UCSD-AML1 (cell line): ENCODE results near the gene CBX7.

ENCODE experiments used
- DNase-seq: peaks from one replicate; lab custom pipeline; 2025; ENCODE audit not compliant: unreplicated experiment; lab: John Stamatoyannopoulos, UW

CBX7 gene

GRCh38 chr22:39094717-39095389 lies 57.6 kb downstream of the CBX7 start:
- DNase-seq = no peak

- no peak for DNase-seq
These were observed 60.2 kb downstream of the CBX7 start for GRCh38 chr22:39092111-39092862.

GRCh38 chr22:39091126-39092081 lies 61.1 kb downstream of the CBX7 start:
- DNase-seq = no peak

- peak; percentile 64 for DNase-seq
These were observed 61.9 kb downstream of the CBX7 start for GRCh38 chr22:39090426-39091064.

- no peak for DNase-seq
These were observed 62.6 kb downstream of the CBX7 start for GRCh38 chr22:39089928-39090327.

GRCh38 chr22:39088685-39089032 lies 63.8 kb downstream of the CBX7 start:
- no peak for DNase-seq

GRCh38 chr22:39087881-39088684 lies 64.4 kb downstream of the CBX7 start:
- DNase-seq = no peak

GRCh38 chr22:39087098-39087497 lies 65.4 kb downstream of the CBX7 start:
- DNase-seq = no peak

GRCh38 chr22:39084666-39085065 lies 67.8 kb downstream of the CBX7 start:
- no peak for DNase-seq

GRCh38 chr22:39083212-39084165 lies 69.0 kb downstream of the CBX7 start:
- DNase-seq = no peak

- no peak for DNase-seq
These were observed 70.9 kb downstream of the CBX7 start for GRCh38 chr22:39081598-39081997.

GRCh38 chr22:39081016-39081415 lies 71.5 kb downstream of the CBX7 start:
- DNase-seq = no peak
